ENCODE data around the gene PCDH9.

PCDH9 gene

GRCh38 chr13:66992719-66993118 lies 237.4 kb downstream of the PCDH9 start:
- in situ Hi-C loops (cut with HindIII; ENCODE audit: low sequenced_read_pairs), result no loop called here

- in situ Hi-C loops (cut with HindIII; ENCODE audit: low sequenced_read_pairs), result no loop called here
These were observed 238.0 kb downstream of the PCDH9 start for GRCh38 chr13:66992183-66992582.

- in situ Hi-C loops (cut with HindIII; ENCODE audit: low sequenced_read_pairs), result no loop called here
These were observed 245.9 kb downstream of the PCDH9 start for GRCh38 chr13:66984241-66984640.

DNA sequence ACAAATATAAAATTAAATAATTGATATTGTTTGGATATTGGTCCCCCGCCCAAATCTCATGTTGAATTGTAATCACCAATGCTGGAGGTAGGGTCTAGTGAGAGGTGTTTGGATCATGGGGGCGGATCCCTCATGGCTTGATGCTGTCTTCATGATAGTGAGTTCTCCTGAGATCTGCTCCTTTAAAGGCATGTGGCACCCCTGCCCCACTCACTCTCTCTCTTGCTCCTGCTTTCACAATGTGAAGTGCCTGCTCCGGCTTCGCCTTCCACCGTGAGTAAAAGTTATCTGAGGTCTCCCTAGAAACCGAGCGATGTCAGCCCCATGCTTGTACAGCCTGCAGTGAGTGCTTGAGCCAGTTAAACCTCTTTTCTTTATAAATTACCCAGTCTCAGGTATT lies 248.2 kb downstream of the PCDH9 start:
- in situ Hi-C loops (cut with HindIII; ENCODE audit: low sequenced_read_pairs), result no loop called here

DNA sequence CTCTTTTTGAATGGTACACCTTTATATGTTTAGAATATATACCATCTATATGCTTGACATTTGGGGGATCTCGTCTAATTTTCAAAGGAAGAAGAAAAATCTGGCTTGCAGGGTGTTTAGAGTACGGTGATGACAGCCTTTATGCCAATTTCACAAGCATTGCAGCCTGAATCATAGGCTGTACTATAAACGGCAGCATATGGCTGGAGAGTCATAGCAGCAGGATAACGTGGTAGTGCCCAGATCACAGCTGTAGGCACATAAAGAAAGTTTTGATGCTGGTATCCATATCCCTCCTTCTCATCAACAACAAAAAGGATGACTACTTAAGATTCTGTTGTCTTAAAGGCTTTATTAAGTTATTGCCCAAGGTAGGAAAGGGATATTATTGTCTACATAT lies 253.0 kb downstream of the PCDH9 start:
- in situ Hi-C loops (cut with HindIII; ENCODE audit: low sequenced_read_pairs), result no loop called here

DNA sequence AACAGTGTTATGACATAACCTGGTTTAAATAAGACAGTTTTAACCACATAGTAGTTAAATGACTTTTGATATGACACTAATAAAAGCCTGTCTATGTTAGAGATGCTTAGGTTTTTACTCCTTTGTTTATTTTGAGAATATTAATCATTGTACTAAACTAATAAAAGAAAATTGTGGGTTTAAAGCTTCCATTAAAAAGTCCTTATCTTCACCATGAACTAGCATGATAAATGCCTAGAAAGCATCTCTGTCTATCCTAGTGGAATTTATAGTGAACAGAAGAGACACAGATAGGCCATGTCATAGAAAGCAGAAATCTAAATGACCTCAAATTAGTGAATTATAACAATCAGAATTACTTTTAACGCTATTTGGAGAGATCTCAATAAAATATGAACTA lies 255.2 kb downstream of the PCDH9 start:
- in situ Hi-C loops (cut with HindIII; ENCODE audit: low sequenced_read_pairs), result no loop called here

GRCh38 chr13:66974174-66974573 lies 256.0 kb downstream of the PCDH9 start:
- in situ Hi-C loops (cut with HindIII; ENCODE audit: low sequenced_read_pairs), result no loop called here

- in situ Hi-C loops (cut with HindIII; ENCODE audit: low sequenced_read_pairs), result no loop called here
These were observed 257.5 kb downstream of the PCDH9 start for GRCh38 chr13:66972659-66973058.

- in situ Hi-C loops (cut with HindIII; ENCODE audit: low sequenced_read_pairs), result no loop called here
These were observed 259.1 kb downstream of the PCDH9 start for GRCh38 chr13:66971004-66971403.

DNA sequence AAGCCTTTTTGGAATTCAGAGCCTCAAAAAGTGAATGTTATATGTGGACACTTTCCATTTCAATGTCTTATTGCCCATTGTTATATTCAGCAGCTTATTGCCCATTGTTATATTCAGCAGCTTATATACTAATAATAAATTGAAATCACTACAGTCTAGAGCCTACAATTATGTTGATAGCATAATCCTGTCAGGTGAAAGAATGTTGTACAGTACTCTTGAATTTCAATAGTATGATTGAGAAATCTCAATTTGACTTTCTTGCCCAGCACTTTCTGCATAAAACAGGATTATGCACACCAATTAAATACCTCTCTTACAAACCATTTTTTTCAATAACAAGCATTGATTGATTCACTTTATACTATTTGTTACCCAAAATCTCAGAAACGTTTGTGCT lies 260.8 kb downstream of the PCDH9 start:
- in situ Hi-C loops (cut with HindIII; ENCODE audit: low sequenced_read_pairs), result no loop called here

DNA sequence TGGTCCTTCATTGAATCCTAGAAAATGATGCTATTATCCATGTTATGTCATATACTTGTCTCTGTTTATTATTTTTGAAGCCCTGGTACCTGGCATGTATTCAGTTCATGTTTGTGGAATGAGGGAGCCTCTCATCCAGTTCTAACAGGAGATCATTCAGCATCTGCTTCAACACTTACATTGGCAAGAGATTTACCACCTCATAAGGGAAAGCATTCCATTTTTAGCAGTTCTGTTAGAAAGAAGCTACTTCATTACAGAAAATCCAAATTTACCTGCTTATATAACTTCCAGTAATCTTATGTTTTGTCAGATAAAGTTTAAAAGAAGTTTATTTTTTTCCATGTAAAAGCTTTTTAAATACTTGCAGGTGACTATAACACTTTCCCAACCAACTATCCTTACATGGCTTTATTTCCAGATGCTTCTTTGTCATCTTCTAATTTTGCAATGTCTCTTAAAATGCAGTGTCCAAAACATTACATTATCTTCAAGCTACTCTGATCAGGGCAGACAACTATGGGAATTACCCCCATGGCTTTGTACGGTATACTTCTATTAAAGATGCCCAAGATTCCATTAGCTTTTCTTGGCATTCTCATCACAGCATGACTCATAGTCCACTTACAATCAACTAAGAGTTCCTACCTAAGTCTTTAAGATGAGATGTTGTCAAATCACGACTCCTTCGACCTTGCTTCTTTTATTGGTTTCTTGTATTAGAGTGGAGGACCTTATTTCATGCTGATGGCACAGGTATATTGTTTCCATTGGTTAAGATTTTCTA lies 262.1 kb downstream of the PCDH9 start:
- in situ Hi-C loops (cut with HindIII; ENCODE audit: low sequenced_read_pairs), result no loop called here

GRCh38 chr13:66965181-66965580 lies 265.0 kb downstream of the PCDH9 start:
- in situ Hi-C loops (cut with HindIII; ENCODE audit: low sequenced_read_pairs), result no loop called here

- in situ Hi-C loops (cut with HindIII; ENCODE audit: low sequenced_read_pairs), result no loop called here
These were observed 267.2 kb downstream of the PCDH9 start for GRCh38 chr13:66962953-66963352.

GRCh38 chr13:66958611-66959010 lies 271.5 kb downstream of the PCDH9 start:
- in situ Hi-C loops (cut with HindIII; ENCODE audit: low sequenced_read_pairs), result no loop called here

- in situ Hi-C loops (cut with HindIII; ENCODE audit: low sequenced_read_pairs), result no loop called here
These were observed 277.6 kb downstream of the PCDH9 start for GRCh38 chr13:66952507-66952906.

GRCh38 chr13:66951426-66951825 lies 278.7 kb downstream of the PCDH9 start:
- in situ Hi-C loops (cut with HindIII; ENCODE audit: low sequenced_read_pairs), result no loop called here

DNA sequence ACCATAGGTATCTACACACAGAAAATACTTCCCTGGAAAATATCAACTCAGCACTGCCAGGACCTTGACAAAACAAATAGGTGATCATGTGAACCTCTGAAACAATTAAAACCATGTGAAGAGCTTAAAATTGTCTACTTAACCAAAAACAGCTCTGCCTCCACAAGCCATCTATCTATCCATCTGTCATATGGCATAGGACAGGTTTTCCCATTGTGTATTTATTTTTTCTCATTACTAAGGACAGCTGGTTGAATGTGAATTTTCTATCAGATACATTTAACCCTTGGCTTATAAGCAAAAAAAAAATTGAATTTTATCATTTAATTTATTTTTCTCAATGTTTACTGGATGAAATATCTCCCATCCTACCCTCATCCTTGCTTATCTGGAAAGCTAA lies 279.5 kb downstream of the PCDH9 start:
- in situ Hi-C loops (cut with HindIII; ENCODE audit: low sequenced_read_pairs), result no loop called here

DNA sequence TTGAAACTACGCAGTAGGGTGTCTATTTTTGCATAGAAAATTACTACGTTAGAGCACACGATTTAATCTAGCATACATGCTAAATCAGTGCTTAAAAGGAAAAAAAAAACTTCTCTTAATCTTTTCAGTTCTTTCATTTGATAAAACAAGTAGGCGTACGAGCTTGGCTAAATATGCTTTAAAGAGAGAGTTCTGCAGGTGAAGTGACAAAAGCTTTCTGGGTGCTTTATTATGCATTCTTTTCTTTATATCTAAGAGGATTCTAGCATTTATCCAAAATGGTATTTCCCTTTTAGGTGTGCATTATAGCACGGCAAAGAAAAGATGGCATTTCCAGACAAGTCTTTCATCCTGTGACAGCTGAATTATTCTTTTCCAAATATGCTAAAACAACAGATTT lies 281.2 kb downstream of the PCDH9 start:
- in situ Hi-C loops (cut with HindIII; ENCODE audit: low sequenced_read_pairs), result no loop called here

DNA sequence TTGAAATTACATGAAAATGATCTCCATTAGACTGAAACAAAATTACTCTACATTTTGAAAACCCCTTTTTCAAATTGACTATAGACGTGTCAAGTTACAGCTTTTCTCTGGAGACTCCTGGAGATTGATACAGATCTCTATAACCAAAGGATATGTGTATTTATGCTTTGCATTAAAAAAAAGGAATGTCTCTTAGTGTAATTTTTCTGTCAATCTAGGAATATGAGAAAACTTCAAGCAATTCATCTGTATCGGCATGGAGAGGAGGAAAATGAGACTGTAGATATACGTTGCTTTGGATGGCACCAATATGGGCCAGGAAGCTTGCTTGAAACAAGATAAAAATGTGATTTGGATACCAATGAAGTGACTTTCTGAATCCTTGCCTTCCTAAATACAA lies 286.6 kb downstream of the PCDH9 start:
- in situ Hi-C loops (cut with HindIII; ENCODE audit: low sequenced_read_pairs), result no loop called here

- in situ Hi-C loops (cut with HindIII; ENCODE audit: low sequenced_read_pairs), result no loop called here
These were observed 290.0 kb downstream of the PCDH9 start for GRCh38 chr13:66940113-66940512.

DNA sequence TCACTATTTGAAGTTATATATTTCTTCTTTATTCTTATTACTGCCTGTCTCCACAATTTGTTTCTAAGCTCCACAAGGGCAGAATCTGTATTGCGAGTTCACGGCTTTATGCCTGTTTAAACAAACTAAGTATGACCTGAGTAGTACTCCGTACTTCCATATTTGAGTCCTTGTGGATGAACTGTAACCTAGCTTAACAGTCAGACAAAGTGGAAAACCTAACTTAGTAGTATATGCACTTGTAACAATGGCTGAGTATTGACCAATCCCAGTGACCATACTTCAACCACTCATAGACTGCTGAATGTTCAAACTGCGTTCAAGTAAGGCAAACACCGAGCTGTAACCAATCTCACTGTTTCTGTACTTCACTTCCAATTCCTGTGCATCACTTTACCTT lies 292.7 kb downstream of the PCDH9 start:
- in situ Hi-C loops (cut with HindIII; ENCODE audit: low sequenced_read_pairs), result no loop called here

- in situ Hi-C loops (cut with HindIII; ENCODE audit: low sequenced_read_pairs), result no loop called here
These were observed 296.1 kb downstream of the PCDH9 start for GRCh38 chr13:66933994-66934393.

DNA sequence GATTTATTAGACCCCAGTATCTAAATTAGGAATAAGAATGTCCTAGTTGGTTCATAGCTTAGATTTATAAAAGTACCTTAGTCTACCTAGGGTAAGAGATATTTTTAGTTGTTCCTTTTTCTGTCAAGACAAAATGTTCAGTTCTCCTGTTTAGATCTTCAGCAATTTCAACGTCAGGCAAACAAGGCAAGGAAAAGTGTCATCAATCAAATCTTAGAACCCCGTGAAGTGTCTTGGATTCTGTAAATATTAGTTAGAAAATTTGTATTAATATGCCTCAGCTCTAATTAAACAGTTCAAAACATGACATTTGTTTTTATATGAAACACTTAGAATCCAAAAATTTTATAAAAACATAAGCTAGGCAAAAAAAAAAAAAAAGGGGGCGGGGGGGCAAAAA lies 296.6 kb downstream of the PCDH9 start:
- in situ Hi-C loops (cut with HindIII; ENCODE audit: low sequenced_read_pairs), result no loop called here
